ENCODE measurements around the gene SLC22A23.

Gene SLC22A23

GRCh38 chr6:3421791-3422434 lies 34.9 kb downstream of the SLC22A23 start:
- DNase-seq = no peak

- DNase-seq = no peak
Observed at GRCh38 chr6:3421143-3421542, 35.7 kb downstream of the SLC22A23 start.

GRCh38 chr6:3419624-3420272 lies 37.1 kb downstream of the SLC22A23 start:
- no peak for DNase-seq

- DNase-seq = no peak
Observed at GRCh38 chr6:3418496-3419060, 38.3 kb downstream of the SLC22A23 start.

GRCh38 chr6:3417473-3417872 lies 39.4 kb downstream of the SLC22A23 start:
- no peak for DNase-seq

GRCh38 chr6:3415490-3415889 lies 41.4 kb downstream of the SLC22A23 start:
- no peak for DNase-seq

- no peak for DNase-seq
Observed at GRCh38 chr6:3415082-3415453, 41.8 kb downstream of the SLC22A23 start.

GRCh38 chr6:3414327-3415081 lies 42.3 kb downstream of the SLC22A23 start:
- no peak for DNase-seq

GRCh38 chr6:3413592-3413991 lies 43.3 kb downstream of the SLC22A23 start:
- DNase-seq = no peak

GRCh38 chr6:3412779-3413500 lies 43.9 kb downstream of the SLC22A23 start:
- DNase-seq = no peak

- no peak for DNase-seq
Observed at GRCh38 chr6:3411967-3412778, 44.7 kb downstream of the SLC22A23 start.

- peak; percentile 68 for DNase-seq
Observed at GRCh38 chr6:3410385-3411360, 46.2 kb downstream of the SLC22A23 start.

- DNase-seq = no peak
Observed at GRCh38 chr6:3409699-3410384, 47.0 kb downstream of the SLC22A23 start.

- DNase-seq = no peak
Observed at GRCh38 chr6:3408665-3409064, 48.2 kb downstream of the SLC22A23 start.

GRCh38 chr6:3407840-3408239 lies 49.0 kb downstream of the SLC22A23 start:
- no peak for DNase-seq

- DNase-seq = no peak
Observed at GRCh38 chr6:3406891-3407809, 49.7 kb downstream of the SLC22A23 start.

- no peak for DNase-seq
Observed at GRCh38 chr6:3406362-3406821, 50.5 kb downstream of the SLC22A23 start.

- DNase-seq = no peak
Observed at GRCh38 chr6:3405679-3406078, 51.2 kb downstream of the SLC22A23 start.

- DNase-seq = no peak
Observed at GRCh38 chr6:3405182-3405518, 51.7 kb downstream of the SLC22A23 start.
